ENCODE data around the gene CD101. TPM values are rescaled to one million over a fixed set of nuclear protein-coding genes. Genes with fewer than 3 reads are reported as not detected.

The CD101 gene
- total RNA-seq, 4 donors from 2014 or later: 1.2 to 5.3 (median 2.8) TPM

DNA sequence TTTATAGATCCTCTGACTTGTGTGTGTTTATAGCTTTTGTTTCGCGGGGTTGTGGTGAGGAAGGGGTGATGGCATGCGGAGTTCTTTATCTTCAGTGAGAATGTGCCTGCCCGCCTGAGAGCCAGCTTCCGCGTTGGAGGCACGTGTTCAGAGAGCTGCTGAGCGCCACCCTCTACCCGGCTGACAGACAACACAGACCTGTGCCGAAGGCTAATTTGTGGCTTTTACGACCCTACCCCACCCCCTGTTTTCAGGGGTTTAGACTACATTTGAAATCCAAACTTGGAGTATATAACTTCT, 14.4 kb upstream of the CD101 start:
- WGBS: 87% methylated on average over 11 of the region's 11 CpGs
- Histone ChIP-seq H3K27ac (no peak overlapping the region), H3K36me3 (peaks cover 21% of the 10 kb centered on the region), H3K4me3 (no peak overlapping the region), H3K27me3 (no peaks in the 10 kb centered on the region), H3K4me1 (peaks cover 30% of the 10 kb centered on the region), H3K9me3 (no peaks in the 10 kb centered on the region)
- no peak for TF ChIP-seq EP300 (IDR thresholded peaks at IDR 0.05)
- TF ChIP-seq, protein P1, sequence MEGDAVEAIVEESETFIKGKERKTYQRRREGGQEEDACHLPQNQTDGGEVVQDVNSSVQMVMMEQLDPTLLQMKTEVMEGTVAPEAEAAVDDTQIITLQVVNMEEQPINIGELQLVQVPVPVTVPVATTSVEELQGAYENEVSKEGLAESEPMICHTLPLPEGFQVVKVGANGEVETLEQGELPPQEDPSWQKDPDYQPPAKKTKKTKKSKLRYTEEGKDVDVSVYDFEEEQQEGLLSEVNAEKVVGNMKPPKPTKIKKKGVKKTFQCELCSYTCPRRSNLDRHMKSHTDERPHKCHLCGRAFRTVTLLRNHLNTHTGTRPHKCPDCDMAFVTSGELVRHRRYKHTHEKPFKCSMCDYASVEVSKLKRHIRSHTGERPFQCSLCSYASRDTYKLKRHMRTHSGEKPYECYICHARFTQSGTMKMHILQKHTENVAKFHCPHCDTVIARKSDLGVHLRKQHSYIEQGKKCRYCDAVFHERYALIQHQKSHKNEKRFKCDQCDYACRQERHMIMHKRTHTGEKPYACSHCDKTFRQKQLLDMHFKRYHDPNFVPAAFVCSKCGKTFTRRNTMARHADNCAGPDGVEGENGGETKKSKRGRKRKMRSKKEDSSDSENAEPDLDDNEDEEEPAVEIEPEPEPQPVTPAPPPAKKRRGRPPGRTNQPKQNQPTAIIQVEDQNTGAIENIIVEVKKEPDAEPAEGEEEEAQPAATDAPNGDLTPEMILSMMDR (IDR thresholded peaks at IDR 0.05): no peak
- no peak for TF ChIP-seq POLR2AphosphoS5 (IDR thresholded peaks at IDR 0.05)
- no peak for TF ChIP-seq POLR2A (IDR thresholded peaks at IDR 0.05)
- DNase-seq (ENCODE audit: low spot score in 2 of 2): no peak

DNA sequence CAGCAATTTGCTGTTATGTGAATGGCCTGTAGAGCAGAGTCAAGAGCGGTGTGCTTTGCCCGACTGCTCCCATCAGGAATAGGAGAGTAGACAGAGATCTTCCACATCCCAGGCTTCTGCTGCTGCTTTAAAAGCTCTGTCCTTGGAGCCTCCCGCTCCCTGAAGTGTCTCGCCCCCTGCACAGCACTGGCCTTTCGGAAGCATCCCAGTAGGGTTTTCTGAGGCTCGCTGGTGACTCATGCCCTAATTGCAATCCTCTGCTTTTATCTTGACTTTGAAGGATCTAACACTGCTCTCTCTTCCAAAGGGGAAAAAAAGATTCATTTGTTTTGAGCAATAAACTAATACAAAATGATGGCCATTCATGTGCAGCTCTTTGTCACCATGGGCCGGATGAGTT, 13.3 kb upstream of the CD101 start:
- Histone ChIP-seq H3K27ac (no peak overlapping the region), H3K4me1 (peaks cover 30% of the 10 kb centered on the region), H3K4me3 (no peak overlapping the region), H3K27me3 (no peaks in the 10 kb centered on the region), H3K9me3 (no peaks in the 10 kb centered on the region), H3K36me3 (peaks cover 21% of the 10 kb centered on the region)
- WGBS: 62% methylated on average over 7 of the region's 7 CpGs
- DNase-seq (ENCODE audit: low spot score in 2 of 2): no peak
- TF ChIP-seq POLR2AphosphoS5 (IDR thresholded peaks at IDR 0.05): no peak

DNA sequence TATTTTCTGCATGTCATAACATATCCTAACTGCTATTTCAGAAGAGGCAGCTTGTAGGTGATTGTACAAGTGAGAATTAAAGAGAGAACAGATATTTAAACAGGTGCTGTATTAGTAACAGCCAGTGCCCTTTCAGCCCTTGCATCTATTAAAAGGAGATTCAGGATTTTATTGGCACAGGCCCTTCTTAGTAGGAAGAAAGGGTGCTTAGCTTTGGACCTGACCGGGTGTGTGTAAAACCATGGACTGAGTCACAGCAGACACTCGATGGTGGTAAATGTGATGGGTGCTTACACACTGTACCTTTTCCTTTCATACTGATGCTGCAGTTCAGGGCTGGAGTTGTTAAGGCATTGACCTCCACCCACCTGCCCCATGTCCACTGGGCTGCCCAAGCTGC, 12.7 kb upstream of the CD101 start:
- no peaks in the 10 kb centered on the region for H3K9me3 ChIP-seq
- peaks cover 30% of the 10 kb centered on the region for H3K4me1 ChIP-seq
- TF ChIP-seq EP300 (IDR thresholded peaks at IDR 0.05): no peak
- TF ChIP-seq, protein P1 (IDR thresholded peaks at IDR 0.05): no peak
- TF ChIP-seq POLR2A (IDR thresholded peaks at IDR 0.05): no peak
- TF ChIP-seq POLR2AphosphoS5 (IDR thresholded peaks at IDR 0.05): no peak
- DNase-seq (ENCODE audit: low spot score in 2 of 2): no peak
- no peak overlapping the region for H3K27ac ChIP-seq
- H3K27me3 ChIP-seq: no peaks in the 10 kb centered on the region
- no peak overlapping the region for H3K4me3 ChIP-seq
- peaks cover 21% of the 10 kb centered on the region for H3K36me3 ChIP-seq
- WGBS: 51% methylated on average over 2 of the region's 2 CpGs

DNA sequence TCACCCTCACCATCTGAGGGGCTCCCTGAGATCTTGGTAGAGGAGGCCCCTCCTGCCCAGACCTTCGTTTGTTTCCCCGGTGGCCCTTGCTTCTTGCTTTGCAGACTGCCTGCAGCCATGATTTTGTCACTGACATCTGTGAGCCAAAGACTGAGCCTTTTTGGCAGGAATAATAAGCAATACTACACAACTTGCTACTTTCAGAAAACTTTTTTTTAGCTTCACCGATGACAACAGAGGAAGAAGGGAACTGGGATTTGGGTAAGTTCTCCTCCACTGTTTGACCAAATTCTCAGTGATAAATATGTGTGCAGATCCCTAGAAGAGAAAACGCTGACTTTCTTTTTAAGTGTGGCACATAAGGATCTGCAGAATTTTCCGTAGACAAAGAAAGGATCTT, 11.7 kb upstream of the CD101 start:
- Histone ChIP-seq H3K27ac (peak overlapping the region; percentile 69), H3K27me3 (no peaks in the 10 kb centered on the region), H3K4me1 (peaks cover 30% of the 10 kb centered on the region), H3K9me3 (no peaks in the 10 kb centered on the region), H3K36me3 (peaks cover 21% of the 10 kb centered on the region), H3K4me3 (no peak overlapping the region)
- no peak for TF ChIP-seq EP300 (IDR thresholded peaks at IDR 0.05)
- TF ChIP-seq, protein P1 (IDR thresholded peaks at IDR 0.05): no peak
- no peak for TF ChIP-seq POLR2AphosphoS5 (IDR thresholded peaks at IDR 0.05)
- no peak for TF ChIP-seq POLR2A (IDR thresholded peaks at IDR 0.05)
- DNase-seq (ENCODE audit: low spot score in 2 of 2): no peak
- 44% methylated on average over 5 of the region's 5 CpGs for WGBS

DNA sequence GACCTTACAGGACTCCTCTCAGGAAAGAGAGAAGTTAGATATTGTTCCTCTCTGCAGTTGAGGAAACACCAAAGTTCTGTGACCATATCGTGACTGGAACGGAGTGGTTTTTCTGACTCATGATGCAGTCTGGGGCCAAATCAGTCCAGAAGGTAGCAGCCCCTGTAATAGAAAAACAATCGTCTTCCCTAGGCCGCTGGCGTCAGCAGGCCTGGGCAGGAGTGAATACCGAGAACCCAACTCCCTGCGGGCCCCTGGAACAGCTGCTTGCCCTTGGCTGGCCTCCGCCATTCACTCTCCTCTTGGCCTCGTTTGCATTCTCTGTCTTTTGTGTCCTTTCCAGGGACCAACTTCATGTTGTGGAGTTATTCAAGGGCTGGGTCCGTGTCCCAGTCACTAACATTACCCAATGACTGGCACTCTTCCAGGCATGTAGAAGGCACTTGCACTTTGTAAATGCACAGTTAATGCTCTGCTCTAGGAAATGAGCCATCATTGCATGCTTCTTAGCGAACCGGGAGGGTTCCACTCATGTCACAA, 10.9 kb upstream of the CD101 start:
- Histone ChIP-seq H3K4me1 (peaks cover 30% of the 10 kb centered on the region), H3K36me3 (peaks cover 17% of the 10 kb centered on the region), H3K4me3 (no peak overlapping the region), H3K9me3 (no peaks in the 10 kb centered on the region), H3K27ac (peak overlapping the region; percentile 69), H3K27me3 (no peaks in the 10 kb centered on the region)
- TF ChIP-seq POLR2AphosphoS5 (IDR thresholded peaks at IDR 0.05) (peak in 2 of 3 donors; percentile 50 to 80), POLR2A (IDR thresholded peaks at IDR 0.05) (no peak), EP300 (IDR thresholded peaks at IDR 0.05) (no peak)
- TF ChIP-seq, protein P1 (IDR thresholded peaks at IDR 0.05): no peak
- DNase-seq (ENCODE audit: low spot score in 2 of 2): peak; percentile 84 to 91
- WGBS: 68% methylated on average over 12 of the region's 12 CpGs
